BE2C (cell line): Measurements from ENCODE around the gene MTHFD1.

ENCODE experiments used
- DNase-seq: peaks from one replicate; pipeline ENCODE4 v3.0.0-alpha.2; 2020
- H3K27me3 ChIP-seq: fragments of 250-450 bp; sonication (Bioruptor Pico); 2 replicates; pipeline ENCODE4 v1.5.1; 2020; ENCODE audit warnings: mild to moderate bottlenecking
- H3K36me3 ChIP-seq: fragments of 250-450 bp; sonication (Bioruptor Pico); 2 replicates; pipeline ENCODE4 v1.5.1; 2020; ENCODE audit warnings: mild to moderate bottlenecking
- H3K4me1 ChIP-seq: fragments of 250-450 bp; sonication (Bioruptor Pico); 2 replicates; pipeline ENCODE4 v1.5.1; 2020
- H3K4me3 ChIP-seq: 2 replicates; pipeline ENCODE4 v1.5.1; 2011; ENCODE audit warnings: low read depth, low read length
- H3K9me3 ChIP-seq: fragments of 250-450 bp; sonication (Bioruptor Pico); 2 replicates; pipeline ENCODE4 v1.5.1; 2020
- CTCF ChIP-seq: IDR thresholded peaks from 2 replicates; pipeline ENCODE4 v1.5.1; 2012; ENCODE audit warnings: mild to moderate bottlenecking, low read depth, low read length

MTHFD1 gene

DNA sequence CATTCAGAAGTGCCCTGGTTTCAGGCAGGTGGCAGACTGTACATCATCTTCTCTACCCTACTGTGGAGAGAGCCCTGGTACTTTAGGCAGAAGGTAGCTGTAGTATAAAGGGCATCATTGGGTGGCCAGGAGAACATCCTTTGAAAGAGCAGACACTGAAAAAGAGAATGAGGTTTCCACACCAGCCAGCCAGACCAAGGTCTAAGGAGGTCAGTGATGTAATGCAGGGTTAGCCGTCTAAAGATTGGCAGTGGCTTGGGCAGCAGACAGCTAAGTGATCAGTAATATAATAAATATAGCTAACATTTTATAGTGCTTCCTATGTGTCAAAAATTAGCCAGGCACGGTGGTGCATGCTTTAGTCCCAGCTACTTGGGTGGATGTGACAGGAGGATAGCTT, 103.5 kb downstream of the MTHFD1 start:
- Histone ChIP-seq H3K4me3 (no peak overlapping the region), H3K4me1 (peaks cover 11% of the 10 kb centered on the region), H3K9me3 (no peaks in the 10 kb centered on the region), H3K27me3 (no peaks in the 10 kb centered on the region), H3K36me3 (peaks cover 47% of the 10 kb centered on the region)
- no peak for TF ChIP-seq CTCF
- no peak for DNase-seq

DNA sequence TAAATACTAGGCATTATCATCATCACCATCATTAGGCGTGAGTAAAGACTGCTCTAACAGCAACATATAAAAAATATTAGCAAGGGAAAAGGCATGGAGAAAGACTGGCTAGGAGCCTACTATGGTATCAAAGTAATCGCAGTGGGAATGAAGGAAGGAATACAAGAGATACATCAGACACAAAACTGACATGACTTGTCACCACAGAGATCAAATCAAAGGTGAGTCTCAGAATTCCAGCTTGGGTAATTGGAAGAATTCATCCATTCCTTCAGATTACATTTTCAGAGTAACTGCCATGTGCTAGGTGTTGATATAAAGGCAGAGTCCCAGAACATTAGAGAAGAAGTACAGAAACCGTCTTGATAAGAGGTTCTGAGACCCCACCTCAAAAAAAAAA, 105.3 kb downstream of the MTHFD1 start:
- TF ChIP-seq CTCF = no peak
- Histone ChIP-seq H3K27me3 (no peaks in the 10 kb centered on the region), H3K36me3 (peaks cover 29% of the 10 kb centered on the region), H3K9me3 (no peaks in the 10 kb centered on the region), H3K4me3 (no peak overlapping the region), H3K4me1 (peaks cover 12% of the 10 kb centered on the region)
- DNase-seq = no peak

- Histone ChIP-seq H3K27me3 (no peaks in the 10 kb centered on the region), H3K36me3 (peaks cover 20% of the 10 kb centered on the region), H3K4me3 (no peak overlapping the region), H3K4me1 (peaks cover 15% of the 10 kb centered on the region), H3K9me3 (no peaks in the 10 kb centered on the region)
- DNase-seq = no peak
- TF ChIP-seq CTCF = no peak
Observed at GRCh38 chr14:64495252-64495651, 107.1 kb downstream of the MTHFD1 start.

DNA sequence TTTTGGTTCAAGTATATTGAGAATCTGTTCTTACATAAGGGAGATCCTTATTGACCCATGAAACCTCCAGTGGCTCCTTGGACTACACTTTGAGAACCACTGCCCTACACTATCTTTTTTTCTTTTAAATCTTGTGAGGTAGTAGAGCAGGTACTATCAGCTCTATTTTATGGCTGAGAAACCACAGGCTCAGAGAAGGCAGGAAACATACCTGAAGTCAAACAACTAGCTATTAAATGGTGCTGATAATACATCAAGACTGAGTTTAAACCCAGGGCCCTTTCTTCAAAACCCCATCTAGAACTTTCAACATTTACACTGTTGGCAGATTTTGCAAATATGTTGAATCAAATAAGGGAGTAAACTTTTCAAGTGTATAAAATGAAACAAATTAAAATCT, 108.6 kb downstream of the MTHFD1 start:
- no peaks in the 10 kb centered on the region for H3K27me3 ChIP-seq
- no peak for DNase-seq
- H3K4me3 ChIP-seq = no peak overlapping the region
- peaks cover 18% of the 10 kb centered on the region for H3K4me1 ChIP-seq
- no peak for TF ChIP-seq CTCF
- no peaks in the 10 kb centered on the region for H3K9me3 ChIP-seq
- peaks cover 15% of the 10 kb centered on the region for H3K36me3 ChIP-seq

- Histone ChIP-seq H3K9me3 (no peaks in the 10 kb centered on the region), H3K36me3 (peaks cover 8% of the 10 kb centered on the region), H3K27me3 (no peaks in the 10 kb centered on the region), H3K4me3 (no peak overlapping the region), H3K4me1 (peaks cover 8% of the 10 kb centered on the region)
- no peak for TF ChIP-seq CTCF
- DNase-seq = no peak
Observed at GRCh38 chr14:64500088-64500487, 111.9 kb downstream of the MTHFD1 start.

DNA sequence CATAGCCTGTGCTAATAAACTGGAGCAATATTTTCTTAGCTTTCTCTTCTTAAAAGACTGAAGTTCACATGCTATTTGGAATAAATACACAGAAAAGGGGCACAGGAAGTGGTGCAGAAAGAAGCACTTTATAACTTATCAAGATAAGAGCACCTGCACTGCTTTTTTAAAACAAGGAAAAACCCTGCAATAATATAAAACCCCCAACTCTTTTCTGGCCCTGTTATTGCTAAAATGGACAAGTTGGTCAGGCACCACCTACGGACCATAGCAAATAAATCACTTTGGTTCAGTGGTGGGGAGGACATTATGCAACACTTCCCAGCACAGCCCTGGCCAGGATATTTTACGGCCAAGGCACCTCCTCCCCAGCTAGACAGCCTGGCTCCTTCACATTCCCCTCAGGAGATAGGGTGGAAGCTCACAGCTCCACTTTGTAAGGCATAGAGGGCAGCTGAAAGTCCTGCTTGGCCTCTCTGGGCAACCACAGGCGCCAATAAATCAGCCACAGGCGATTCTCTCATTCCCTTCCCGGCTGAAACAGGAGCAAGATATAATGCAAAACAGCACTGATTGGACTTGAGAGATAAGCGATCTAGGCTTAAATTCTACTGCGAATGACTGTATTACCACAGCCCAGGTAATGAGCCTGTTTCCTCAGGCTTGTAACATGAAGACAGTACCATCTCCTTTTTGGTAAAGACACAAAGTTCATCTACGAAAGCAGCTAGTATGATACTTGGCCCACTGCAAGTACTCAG, 113.4 kb downstream of the MTHFD1 start:
- peaks cover 6% of the 10 kb centered on the region for H3K36me3 ChIP-seq
- H3K9me3 ChIP-seq = no peaks in the 10 kb centered on the region
- DNase-seq = peak; percentile 78
- peaks cover 7% of the 10 kb centered on the region for H3K4me1 ChIP-seq
- H3K4me3 ChIP-seq = peak overlapping the region; percentile 90
- no peak for TF ChIP-seq CTCF
- H3K27me3 ChIP-seq = no peaks in the 10 kb centered on the region
